ENCODE data around the gene ANO10. TPM values are rescaled to one million over a fixed set of nuclear protein-coding genes. Genes with fewer than 3 reads are reported as not detected.

The ANO10 gene
- total RNA-seq, 2 experiments from 2014 or later, result 6.3 to 8.9 TPM

- Mint-ChIP-seq H3K4me3 (no peak overlapping the region), H3K36me3 (ENCODE audit: low read depth) (no peaks in the 10 kb centered on the region), H3K4me1 (ENCODE audit: low read depth) (peaks cover 7% of the 10 kb centered on the region), H3K9me3 (no peaks in the 10 kb centered on the region), H3K27ac (no peak overlapping the region), H3K27me3 (no peaks in the 10 kb centered on the region)
- ATAC-seq, result no peak
- no peak for DNase-seq
- ChIA-PET POLR2A (interaction anchor here (1.5 kb wide), 1 partner anchor 24 kb away, joined by 3 read pairs; no protein-coding TSS in a partner anchor), CTCF (interaction anchor here (0.6 kb wide), 1 partner anchor 50 kb away, joined by 3 read pairs; no protein-coding TSS in a partner anchor)
- intact Hi-C loops (cut with micrococcal nuclease), result loop anchor here (10.0 kb wide), 1 partner anchor 86 kb away; the partner anchor contains the start of gene SNRK
- TF ChIP-seq CTCF (IDR thresholded peaks at IDR 0.05), result no peak
Observed at GRCh38 chr3:43370293-43370980, 251.4 kb downstream of the ANO10 start.

- no peak for TF ChIP-seq CTCF (IDR thresholded peaks at IDR 0.05)
- Mint-ChIP-seq H3K9me3 (no peaks in the 10 kb centered on the region), H3K4me1 (ENCODE audit: low read depth) (peaks cover 7% of the 10 kb centered on the region), H3K27me3 (no peaks in the 10 kb centered on the region), H3K4me3 (no peak overlapping the region), H3K27ac (no peak overlapping the region), H3K36me3 (ENCODE audit: low read depth) (no peaks in the 10 kb centered on the region)
- intact Hi-C loops (cut with micrococcal nuclease), result loop anchor here (10.0 kb wide), 1 partner anchor 85 kb away; the partner anchor contains the start of gene SNRK
- ATAC-seq (no peak), DNase-seq (no peak)
- ChIA-PET POLR2A (interaction anchor here (1.5 kb wide), 1 partner anchor 23 kb away, joined by 3 read pairs; no protein-coding TSS in a partner anchor), CTCF (interaction anchor here (0.8 kb wide), 1 partner anchor 10 kb away, joined by 3 read pairs; no protein-coding TSS in a partner anchor)
Observed at GRCh38 chr3:43369404-43370292, 252.2 kb downstream of the ANO10 start.

- H3K4me3 Mint-ChIP-seq, result no peak overlapping the region
- DNase-seq (no peak), ATAC-seq (no peak)
- TF ChIP-seq CTCF (IDR thresholded peaks at IDR 0.05), result no peak
- intact Hi-C loops (cut with micrococcal nuclease), result no loop called here
- no peaks in the 10 kb centered on the region for H3K27me3 Mint-ChIP-seq
- POLR2A ChIA-PET, result interaction anchor here (0.9 kb wide), 1 partner anchor 9 kb away, joined by 3 read pairs; no protein-coding TSS in a partner anchor
- CTCF ChIA-PET, result interaction anchor here (1.2 kb wide), 1 partner anchor 144 kb away, joined by 3 read pairs; no protein-coding TSS in a partner anchor
- no peak overlapping the region for H3K27ac Mint-ChIP-seq
- H3K36me3 Mint-ChIP-seq (ENCODE audit: low read depth), result no peaks in the 10 kb centered on the region
- no peaks in the 10 kb centered on the region for H3K9me3 Mint-ChIP-seq
- no peaks in the 10 kb centered on the region for H3K4me1 Mint-ChIP-seq (ENCODE audit: low read depth)
Observed at GRCh38 chr3:43366885-43367284, 254.9 kb downstream of the ANO10 start.

GRCh38 chr3:43366481-43366880, 255.3 kb downstream of the ANO10 start:
- Mint-ChIP-seq H3K27ac (no peak overlapping the region), H3K4me1 (ENCODE audit: low read depth) (no peaks in the 10 kb centered on the region), H3K9me3 (no peaks in the 10 kb centered on the region), H3K4me3 (no peak overlapping the region), H3K27me3 (no peaks in the 10 kb centered on the region), H3K36me3 (ENCODE audit: low read depth) (no peaks in the 10 kb centered on the region)
- intact Hi-C loops (cut with micrococcal nuclease), result no loop called here
- ChIA-PET POLR2A (interaction anchor here (0.9 kb wide), 1 partner anchor 9 kb away, joined by 3 read pairs; no protein-coding TSS in a partner anchor), CTCF (interaction anchor here (1.2 kb wide), 1 partner anchor 143 kb away, joined by 3 read pairs; no protein-coding TSS in a partner anchor)
- ATAC-seq (no peak), DNase-seq (no peak)
- TF ChIP-seq CTCF (IDR thresholded peaks at IDR 0.05), result no peak

Data from activated CD8-positive, alpha-beta T cell treated with anti-CD3 and anti-CD28 coated beads for 36 hours (primary cell).